ENCODE measurements around the gene SWI5.

- TF ChIP-seq CTCF (IDR thresholded peaks at IDR 0.05) (no peak), EP300 (IDR thresholded peaks at IDR 0.05) (no peak), POLR2AphosphoS5 (IDR thresholded peaks at IDR 0.05) (no peak), POLR2A (IDR thresholded peaks at IDR 0.05) (no peak)
These were observed 28.9 kb downstream of the SWI5 start for GRCh38 chr9:128304971-128305288.
